Body of pancreas (tissue), 4 donors: ENCODE results near the gene LENG1. TPM values are rescaled to one million over a fixed set of nuclear protein-coding genes. Genes with fewer than 3 reads are reported as not detected.

Experiments
- ATAC-seq: fragments of 150-250 bp; one replicate; pipeline ENCODE4 v1.9.1; 2016
- DNase-seq, 4 donors: peaks; one replicate each; pipeline ENCODE4 v3.0.0-alpha.2; 2019
- H3K27ac ChIP-seq, 4 donors: fragments of 200-600 bp; sonication (generic); 1 replicate in 3 of 4; 2 replicates in 1 of 4; pipeline versions ENCODE4 v1.5.1 to v1.6.1; 2016 to 2019; ENCODE audit warnings: mild to moderate bottlenecking in 1 of 4, mixed read lengths in 1 of 4, moderate library complexity in 1 of 4
- H3K27me3 ChIP-seq, 2 donors: fragments of 200-600 bp; sonication (generic); one replicate each; pipeline ENCODE4 v1.6.0; 2016; ENCODE audit warnings: mild to moderate bottlenecking in 1 of 2
- H3K36me3 ChIP-seq, 2 donors: fragments of 200-600 bp; sonication (generic); replicated peaks in 1 of 2; 2 replicates each; pipeline ENCODE4 v1.5.1; 2016; ENCODE audit warnings: low read depth in 2 of 2; ENCODE audit not compliant: insufficient read depth in 1 of 2
- H3K4me1 ChIP-seq: fragments of 200-600 bp; sonication (generic); one replicate; pipeline ENCODE4 v1.6.0; 2016
- H3K4me3 ChIP-seq, 2 donors: fragments of 200-600 bp; sonication (generic); 1 replicate in 1 of 2; 2 replicates in 1 of 2; pipeline ENCODE4 v1.5.1; 2016 to 2019
- H3K9me3 ChIP-seq, 3 donors: fragments of 200-600 bp; sonication (generic); 1 replicate in 2 of 3; 2 replicates in 1 of 3; pipeline ENCODE4 v1.5.1; 2016
- POLR2A ChIP-seq, 3 donors: fragments of 450-650 bp; IDR thresholded peaks; one replicate each; pipeline ENCODE4 v1.6.1; 2016; ENCODE audit warnings: antibody characterized with exemption in 3 of 3, mild to moderate bottlenecking in 2 of 3
- WGBS, 2 donors: methylation state at CpG; one replicate each; pipeline ENCODE4 v1.1.5; 2017; 5-methylcytosine and 5-hydroxymethylcytosine counted together
- intact Hi-C: fragments of 100-400 bp; cut with DNase I; formaldehyde crosslinking; loops from one replicate; pipeline ENCODE4 v1.15.1; 2023
- total RNA-seq, 2 donors: library from RNA; depleted of rRNA; stranded (reverse); fragments of >200 nt; gene quantifications; one replicate each; pipeline ENCODE4 v1.1.0, GENCODE V29; 2016
- TF ChIP-seq, protein P1 (sequence below), 7 experiments: fragments of 450-650 bp in 4 of 7; fragments of 200-600 bp in 3 of 7; sonication (generic) in 3 of 7; IDR thresholded peaks; one replicate each; pipeline ENCODE4 v1.5.1; 2016 to 2019; ENCODE audit warnings: antibody characterized with exemption in 7 of 7

Gene LENG1
- total RNA-seq, 2 donors from 2014 or later: 4.0 to 9.6 TPM

DNA sequence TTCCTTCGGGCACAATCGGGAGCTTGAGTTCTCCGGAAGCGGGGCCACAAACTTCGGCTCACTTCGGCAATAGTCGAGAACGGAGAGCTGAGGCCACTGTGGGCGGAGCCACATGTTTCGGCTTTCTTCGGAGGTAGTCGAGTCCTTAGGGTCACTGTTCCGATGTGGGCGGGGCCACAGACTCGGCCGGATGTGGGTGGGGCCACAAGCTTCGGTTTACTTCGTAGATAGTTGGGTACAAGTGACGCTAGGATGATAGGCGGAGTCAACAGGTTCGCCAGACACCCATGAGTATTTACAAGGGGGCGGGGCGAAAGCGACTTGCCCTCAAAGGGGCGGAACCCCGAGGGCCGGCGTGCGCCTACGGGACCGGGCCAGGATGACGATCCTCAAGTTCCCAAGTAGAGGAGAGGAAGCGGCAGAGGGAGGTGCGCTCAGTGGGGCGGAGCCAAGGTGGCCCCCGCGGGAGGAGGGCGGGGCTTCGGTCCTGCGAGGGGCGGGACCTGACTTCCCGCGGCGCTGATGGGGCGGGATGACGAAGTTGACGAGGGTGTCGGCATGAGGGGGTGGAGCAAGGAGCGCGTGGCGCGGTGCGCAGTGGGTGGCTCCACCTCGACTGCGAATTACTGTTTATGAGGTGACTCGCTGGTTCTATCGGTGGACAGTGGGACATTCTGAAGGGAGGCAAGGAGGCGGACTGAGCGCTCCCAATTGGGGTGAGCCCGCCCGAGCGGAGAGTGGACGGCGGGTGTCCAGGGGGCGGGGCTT, 30.4 kb upstream of the LENG1 start:
- intact Hi-C loops: no loop called here
- H3K4me3 ChIP-seq: peak overlapping the region in 1 of 2 donors; percentile 36
- TF ChIP-seq, protein P1, sequence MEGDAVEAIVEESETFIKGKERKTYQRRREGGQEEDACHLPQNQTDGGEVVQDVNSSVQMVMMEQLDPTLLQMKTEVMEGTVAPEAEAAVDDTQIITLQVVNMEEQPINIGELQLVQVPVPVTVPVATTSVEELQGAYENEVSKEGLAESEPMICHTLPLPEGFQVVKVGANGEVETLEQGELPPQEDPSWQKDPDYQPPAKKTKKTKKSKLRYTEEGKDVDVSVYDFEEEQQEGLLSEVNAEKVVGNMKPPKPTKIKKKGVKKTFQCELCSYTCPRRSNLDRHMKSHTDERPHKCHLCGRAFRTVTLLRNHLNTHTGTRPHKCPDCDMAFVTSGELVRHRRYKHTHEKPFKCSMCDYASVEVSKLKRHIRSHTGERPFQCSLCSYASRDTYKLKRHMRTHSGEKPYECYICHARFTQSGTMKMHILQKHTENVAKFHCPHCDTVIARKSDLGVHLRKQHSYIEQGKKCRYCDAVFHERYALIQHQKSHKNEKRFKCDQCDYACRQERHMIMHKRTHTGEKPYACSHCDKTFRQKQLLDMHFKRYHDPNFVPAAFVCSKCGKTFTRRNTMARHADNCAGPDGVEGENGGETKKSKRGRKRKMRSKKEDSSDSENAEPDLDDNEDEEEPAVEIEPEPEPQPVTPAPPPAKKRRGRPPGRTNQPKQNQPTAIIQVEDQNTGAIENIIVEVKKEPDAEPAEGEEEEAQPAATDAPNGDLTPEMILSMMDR (IDR thresholded peaks at IDR 0.05): no peak
- TF ChIP-seq POLR2A (IDR thresholded peaks at IDR 0.05): peak; percentile 78 to 96 (median 94)
- DNase-seq: peak; percentile 100
- peak; percentile 69 for ATAC-seq
- no peaks in the 10 kb centered on the region for H3K27me3 ChIP-seq
- H3K4me1 ChIP-seq: peaks cover 50% of the 10 kb centered on the region
- H3K36me3 ChIP-seq: peaks cover 0 to 6% of the 10 kb centered on the region in 2 donors
- WGBS, 2 donors: 0% methylated on average over 11 to 65 of the region's 65 CpGs
- H3K9me3 ChIP-seq: no peaks in the 10 kb centered on the region
- H3K27ac ChIP-seq: peak overlapping the region; percentile 94 to 100 (median 99)

DNA sequence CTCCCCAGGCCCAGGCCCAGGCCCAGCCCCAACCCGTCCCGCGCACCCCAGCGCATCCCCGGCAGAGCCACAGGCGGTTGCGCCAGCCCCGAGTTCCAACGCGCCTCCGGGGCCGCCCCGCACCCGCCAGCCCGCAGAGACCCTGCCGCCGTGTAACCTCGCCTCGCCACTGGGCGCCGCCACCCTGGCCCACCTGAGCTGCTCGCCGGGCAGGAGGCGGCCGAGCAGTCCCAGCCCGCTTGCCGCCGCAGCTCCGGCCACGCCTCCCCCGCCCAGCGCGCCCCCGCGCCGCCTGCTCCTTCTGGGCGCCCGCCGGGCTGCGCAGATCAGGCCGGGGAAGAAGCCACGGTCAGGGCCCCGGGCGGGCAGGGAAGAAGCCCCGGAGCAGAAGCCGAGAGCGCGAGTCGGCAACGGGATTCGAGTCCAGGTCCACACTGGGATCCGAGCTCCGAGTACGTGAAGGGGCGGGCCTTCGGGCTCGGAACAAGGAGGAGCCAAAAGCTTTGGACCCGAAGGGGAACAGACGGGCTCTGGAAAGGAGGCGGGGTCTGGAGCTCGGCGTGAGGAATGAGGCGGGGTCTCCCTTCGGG, 29.7 kb upstream of the LENG1 start, which contains the start of gene MBOAT7:
TSS of gene MBOAT7 (minus strand) at position 436 of the 590 bp plus-strand sequence. CDS start 1,072 bp downstream, outside the sequence.
- H3K27ac ChIP-seq: peak within 1 kb of the TSS; percentile 94 to 100 (median 99)
- ATAC-seq (peak; percentile 3), DNase-seq (no peak)
- H3K4me1 ChIP-seq: peaks cover 50% of the 10 kb centered on the region
- peak within 1 kb of the TSS; percentile 36 to 38 for H3K4me3 ChIP-seq
- H3K36me3 ChIP-seq: peaks cover 0 to 6% of the 10 kb centered on the region in 2 donors
- H3K27me3 ChIP-seq: no peaks in the 10 kb centered on the region
- TF ChIP-seq, protein P1 (IDR thresholded peaks at IDR 0.05): peak in 5 of 7 experiments; percentile 13 to 59 (median 42)
- TF ChIP-seq POLR2A (IDR thresholded peaks at IDR 0.05): peak; percentile 50 to 63 (median 62)
- intact Hi-C loops: no loop called here
- H3K9me3 ChIP-seq: no peaks in the 10 kb centered on the region
- 0% methylated on average over 8 to 62 of the region's 64 CpGs for WGBS, 2 donors

DNA sequence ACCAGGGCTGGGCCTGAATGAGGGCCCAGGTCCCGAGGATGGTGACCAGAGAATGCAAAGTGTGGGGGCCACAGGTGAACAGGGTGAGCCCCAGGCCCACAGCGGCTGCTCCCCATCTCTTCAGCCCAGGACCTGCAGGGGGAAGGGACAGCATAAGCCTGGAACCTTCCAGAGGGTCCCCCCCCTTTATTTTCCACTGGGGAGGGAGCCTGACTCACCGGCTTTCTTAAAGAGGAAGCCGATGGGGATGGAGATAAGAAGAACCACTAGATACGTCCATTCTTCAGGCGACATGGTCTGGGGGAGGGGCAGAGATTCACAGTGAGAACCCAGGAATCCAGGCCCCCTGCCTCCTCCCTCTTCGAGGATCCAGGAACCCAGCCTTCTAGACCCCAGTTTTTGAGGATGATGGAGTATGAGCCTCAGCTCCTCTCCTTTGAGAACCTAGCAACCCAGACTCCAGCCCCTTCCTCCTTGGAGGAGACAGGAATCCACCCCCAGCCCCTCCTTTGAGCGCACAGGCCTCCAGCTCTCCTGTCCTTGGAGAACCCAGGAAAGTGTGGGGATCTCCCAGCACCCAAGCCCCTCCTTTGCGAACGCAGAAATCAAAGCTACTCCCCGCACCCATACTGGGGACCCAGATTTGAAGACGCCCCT, 28.8 kb upstream of the LENG1 start:
- Histone ChIP-seq H3K9me3 (no peaks in the 10 kb centered on the region), H3K36me3 (peaks cover 0 to 4% of the 10 kb centered on the region in 2 donors), H3K27ac (peak overlapping the region; percentile 84 to 99 (median 96)), H3K27me3 (no peaks in the 10 kb centered on the region), H3K4me3 (peak overlapping the region; percentile 36 to 38), H3K4me1 (peaks cover 50% of the 10 kb centered on the region)
- TF ChIP-seq, protein P1 (IDR thresholded peaks at IDR 0.05): no peak
- no peak for TF ChIP-seq POLR2A (IDR thresholded peaks at IDR 0.05)
- ATAC-seq (no peak), DNase-seq (no peak)
- WGBS, 2 donors: 17 to 19% methylated on average over 10 to 11 of the region's 12 CpGs
- intact Hi-C loops: no loop called here

GRCh38 chr19:54186934-54187381, 27.4 kb upstream of the LENG1 start:
- intact Hi-C loops: no loop called here
- peak; percentile 71 to 87 (median 86) for DNase-seq
- peak overlapping the region; percentile 94 to 99 (median 96) for H3K27ac ChIP-seq

More at GRCh38 chr19:54186934-54187381, 27.4 kb upstream of the LENG1 start:
- Histone ChIP-seq H3K36me3 (no peaks in the 10 kb centered on the region), H3K27me3 (no peaks in the 10 kb centered on the region), H3K4me1 (peaks cover 41% of the 10 kb centered on the region), H3K9me3 (no peaks in the 10 kb centered on the region), H3K4me3 (no peak overlapping the region)
- ATAC-seq: no peak
- 21 to 35% methylated on average over 11 of the region's 11 CpGs for whole genome bisulfite sequencing, 2 donors
- TF ChIP-seq, protein P1 (IDR thresholded peaks at IDR 0.05): no peak
- TF ChIP-seq POLR2A (IDR thresholded peaks at IDR 0.05): peak; percentile 33 to 62 (median 42)
